Ishikawa (cell line): ENCODE data around the gene ARSI.

Experiments
- CEBPB ChIP-seq: IDR thresholded peaks from 2 replicates; pipeline ENCODE4 v1.6.1; 2012
- CREB1 ChIP-seq: IDR thresholded peaks from 2 replicates; pipeline ENCODE4 v1.6.1; 2012; ENCODE audit warnings: low read depth
- EGR1 ChIP-seq: IDR thresholded peaks from 2 replicates; pipeline ENCODE4 v1.6.1; 2012
- EP300 ChIP-seq: IDR thresholded peaks from 2 replicates; pipeline ENCODE4 v1.6.1; 2012; ENCODE audit warnings: borderline replicate concordance
- FOXM1 ChIP-seq: IDR thresholded peaks from 2 replicates; pipeline ENCODE4 v1.6.1; 2012; ENCODE audit warnings: low read depth, borderline replicate concordance
- NFIC ChIP-seq: IDR thresholded peaks from 2 replicates; pipeline ENCODE4 v1.6.1; 2012
- RAD21 ChIP-seq: IDR thresholded peaks from 2 replicates; pipeline ENCODE4 v1.6.1; 2012; ENCODE audit warnings: low read depth
- TAF1 ChIP-seq: IDR thresholded peaks from 2 replicates; pipeline ENCODE4 v1.6.1; 2012; ENCODE audit warnings: low read depth, mild to moderate bottlenecking
- TCF12 ChIP-seq: IDR thresholded peaks from 2 replicates; pipeline ENCODE4 v1.6.1; 2012; ENCODE audit warnings: low read depth
- TEAD4 ChIP-seq: IDR thresholded peaks from 2 replicates; pipeline ENCODE4 v1.6.1; 2012
- YY1 ChIP-seq: IDR thresholded peaks from 2 replicates; pipeline ENCODE4 v1.6.1; 2012; ENCODE audit warnings: low read depth
- ZBTB7A ChIP-seq: IDR thresholded peaks from 2 replicates; pipeline ENCODE4 v1.6.1; 2012; ENCODE audit warnings: low read depth
- TF ChIP-seq, protein P1 (sequence below): IDR thresholded peaks from 2 replicates; pipeline ENCODE4 v1.6.1; 2012
- TF ChIP-seq, protein P2 (sequence below): IDR thresholded peaks from 2 replicates; pipeline ENCODE4 v1.6.1; 2012; ENCODE audit warnings: low read depth, mild to moderate bottlenecking
- TF ChIP-seq, protein P3 (sequence below): IDR thresholded peaks from 2 replicates; pipeline ENCODE4 v1.6.1; 2012

ARSI gene

DNA sequence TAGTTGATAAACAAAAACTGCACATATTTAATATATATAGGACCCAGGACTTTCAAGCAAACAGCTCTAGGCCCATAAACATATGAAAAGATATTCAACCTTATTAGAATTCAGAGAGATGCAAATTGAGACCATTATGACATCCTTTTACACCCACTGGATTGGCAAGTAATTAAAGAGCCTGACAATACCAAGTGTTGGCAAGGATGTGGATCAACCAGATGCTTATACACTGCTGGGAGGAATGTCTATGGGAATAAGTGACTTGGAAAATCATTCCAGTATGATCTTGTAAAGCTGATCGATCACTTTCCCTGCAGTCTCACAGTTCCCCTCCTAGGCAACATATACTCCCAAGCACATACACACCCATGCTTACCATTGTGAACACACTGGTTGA lies 39.3 kb upstream of the ARSI start:
- TF ChIP-seq, protein P1, sequence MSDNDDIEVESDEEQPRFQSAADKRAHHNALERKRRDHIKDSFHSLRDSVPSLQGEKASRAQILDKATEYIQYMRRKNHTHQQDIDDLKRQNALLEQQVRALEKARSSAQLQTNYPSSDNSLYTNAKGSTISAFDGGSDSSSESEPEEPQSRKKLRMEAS: no peak
- TF ChIP-seq NFIC (no peak), TCF12 (no peak)
- TF ChIP-seq, protein P2, sequence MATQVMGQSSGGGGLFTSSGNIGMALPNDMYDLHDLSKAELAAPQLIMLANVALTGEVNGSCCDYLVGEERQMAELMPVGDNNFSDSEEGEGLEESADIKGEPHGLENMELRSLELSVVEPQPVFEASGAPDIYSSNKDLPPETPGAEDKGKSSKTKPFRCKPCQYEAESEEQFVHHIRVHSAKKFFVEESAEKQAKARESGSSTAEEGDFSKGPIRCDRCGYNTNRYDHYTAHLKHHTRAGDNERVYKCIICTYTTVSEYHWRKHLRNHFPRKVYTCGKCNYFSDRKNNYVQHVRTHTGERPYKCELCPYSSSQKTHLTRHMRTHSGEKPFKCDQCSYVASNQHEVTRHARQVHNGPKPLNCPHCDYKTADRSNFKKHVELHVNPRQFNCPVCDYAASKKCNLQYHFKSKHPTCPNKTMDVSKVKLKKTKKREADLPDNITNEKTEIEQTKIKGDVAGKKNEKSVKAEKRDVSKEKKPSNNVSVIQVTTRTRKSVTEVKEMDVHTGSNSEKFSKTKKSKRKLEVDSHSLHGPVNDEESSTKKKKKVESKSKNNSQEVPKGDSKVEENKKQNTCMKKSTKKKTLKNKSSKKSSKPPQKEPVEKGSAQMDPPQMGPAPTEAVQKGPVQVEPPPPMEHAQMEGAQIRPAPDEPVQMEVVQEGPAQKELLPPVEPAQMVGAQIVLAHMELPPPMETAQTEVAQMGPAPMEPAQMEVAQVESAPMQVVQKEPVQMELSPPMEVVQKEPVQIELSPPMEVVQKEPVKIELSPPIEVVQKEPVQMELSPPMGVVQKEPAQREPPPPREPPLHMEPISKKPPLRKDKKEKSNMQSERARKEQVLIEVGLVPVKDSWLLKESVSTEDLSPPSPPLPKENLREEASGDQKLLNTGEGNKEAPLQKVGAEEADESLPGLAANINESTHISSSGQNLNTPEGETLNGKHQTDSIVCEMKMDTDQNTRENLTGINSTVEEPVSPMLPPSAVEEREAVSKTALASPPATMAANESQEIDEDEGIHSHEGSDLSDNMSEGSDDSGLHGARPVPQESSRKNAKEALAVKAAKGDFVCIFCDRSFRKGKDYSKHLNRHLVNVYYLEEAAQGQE: no peak
- TF ChIP-seq, protein P3, sequence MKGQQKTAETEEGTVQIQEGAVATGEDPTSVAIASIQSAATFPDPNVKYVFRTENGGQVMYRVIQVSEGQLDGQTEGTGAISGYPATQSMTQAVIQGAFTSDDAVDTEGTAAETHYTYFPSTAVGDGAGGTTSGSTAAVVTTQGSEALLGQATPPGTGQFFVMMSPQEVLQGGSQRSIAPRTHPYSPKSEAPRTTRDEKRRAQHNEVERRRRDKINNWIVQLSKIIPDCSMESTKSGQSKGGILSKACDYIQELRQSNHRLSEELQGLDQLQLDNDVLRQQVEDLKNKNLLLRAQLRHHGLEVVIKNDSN: no peak

DNA sequence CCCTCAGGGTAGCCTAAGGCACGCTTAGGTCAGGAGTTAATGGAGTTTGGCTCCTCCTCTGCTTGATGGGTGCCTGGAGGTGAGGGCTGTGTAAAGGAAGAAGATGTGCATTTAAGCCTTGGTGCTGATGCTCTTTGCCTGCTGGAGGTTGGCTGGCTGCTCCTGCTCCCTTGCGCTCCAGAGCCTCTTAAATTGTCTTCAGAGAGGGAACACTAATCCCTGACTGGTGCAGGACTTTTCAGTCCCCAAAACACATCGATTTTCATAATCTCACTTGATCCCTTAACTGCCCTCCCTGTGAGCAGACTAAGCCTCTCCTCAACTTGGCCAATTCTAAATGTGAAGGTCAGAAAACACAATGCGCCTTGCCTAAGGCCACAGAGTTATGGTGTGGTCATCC lies 38.6 kb upstream of the ARSI start:
- TF ChIP-seq, protein P2: no peak
- TF ChIP-seq TCF12 (no peak), NFIC (no peak), FOXM1 (no peak), CEBPB (no peak)
- TF ChIP-seq, protein P1: no peak
- TF ChIP-seq, protein P3: no peak

DNA sequence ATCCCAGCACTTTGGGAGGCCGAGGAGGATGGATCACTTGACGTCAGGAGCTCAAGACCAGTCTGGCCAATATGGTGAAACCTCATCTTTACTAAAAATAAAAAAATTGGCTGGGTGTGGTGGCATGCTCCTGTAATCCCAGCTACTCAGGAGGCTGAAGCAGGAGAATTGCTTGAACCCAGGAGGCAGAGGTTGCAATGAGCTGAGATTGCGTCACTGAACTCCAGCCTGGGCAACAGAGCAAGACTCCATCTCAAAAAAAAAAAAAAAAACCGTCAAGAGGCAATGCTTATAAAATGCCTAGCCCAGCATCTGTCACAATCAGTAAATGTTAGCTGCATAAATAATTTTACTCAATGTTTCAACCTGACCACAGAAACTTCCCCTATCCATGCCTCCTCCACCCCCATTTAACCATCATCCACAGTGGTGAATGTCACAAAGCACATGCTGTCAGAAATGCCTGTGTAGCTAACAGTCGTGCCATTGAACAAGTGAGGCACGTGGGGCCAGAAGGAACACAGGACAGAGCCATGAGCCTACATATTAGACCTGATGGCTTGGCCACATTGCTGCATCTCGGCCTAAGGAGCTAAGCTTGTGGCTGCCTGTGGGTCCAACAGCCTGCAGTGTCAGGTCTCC lies 38.0 kb upstream of the ARSI start:
- TF ChIP-seq ZBTB7A: no peak
- no peak for TF ChIP-seq EP300
- no peak for TF ChIP-seq RAD21
- TF ChIP-seq CREB1: no peak
- no peak for TF ChIP-seq TAF1
- TF ChIP-seq, protein P1: no peak
- no peak for TF ChIP-seq FOXM1
- TF ChIP-seq YY1: no peak
- TF ChIP-seq TEAD4: no peak
- no peak for TF ChIP-seq NFIC
- TF ChIP-seq CEBPB: no peak
- TF ChIP-seq, protein P3: no peak
- TF ChIP-seq, protein P2: no peak

DNA sequence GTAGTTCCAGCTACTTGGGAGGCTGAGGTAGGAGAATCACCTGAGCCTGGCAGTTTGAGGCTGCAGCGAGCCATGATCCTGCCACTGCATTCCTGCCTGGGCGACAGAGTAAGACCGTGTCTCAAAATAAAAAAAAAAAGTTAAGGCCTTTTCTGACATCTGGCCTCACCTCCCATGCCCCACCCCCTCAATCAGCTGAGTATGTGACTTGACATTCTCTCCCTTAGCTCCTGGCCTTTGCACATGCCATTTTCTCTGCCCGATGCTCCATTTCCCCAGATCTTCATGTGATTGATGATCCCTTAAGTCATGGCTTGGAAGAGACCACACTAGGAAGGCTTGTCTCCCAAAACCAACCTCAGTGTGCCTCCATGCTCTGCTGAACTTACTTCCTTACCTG lies 37.1 kb upstream of the ARSI start:
- TF ChIP-seq, protein P3: no peak
- no peak for TF ChIP-seq FOXM1
- TF ChIP-seq, protein P2: no peak
- no peak for TF ChIP-seq NFIC
- TF ChIP-seq CREB1: no peak
- TF ChIP-seq CEBPB: no peak
- TF ChIP-seq EP300: no peak
- no peak for TF ChIP-seq EGR1
- no peak for TF ChIP-seq TEAD4
- no peak for TF ChIP-seq TCF12
- TF ChIP-seq ZBTB7A: no peak
- no peak for TF ChIP-seq TAF1
- TF ChIP-seq, protein P1: no peak
- TF ChIP-seq YY1: no peak
- no peak for TF ChIP-seq RAD21
